GM21447 (cell line): ENCODE results near the gene NPVF.

Source experiments
- ATAC-seq: cut with Tn5 transposase; IDR thresholded peaks from one replicate; pipeline ENCODE4 v1.9.1; 2021; ENCODE audit not compliant: unreplicated experiment

NPVF gene

GRCh38 chr7:25179325-25179724, 49.0 kb downstream of the NPVF start:
- no peak for ATAC-seq
